ENCODE measurements around the gene CARNS1. TPM values are rescaled to one million over a fixed set of nuclear protein-coding genes. Genes with fewer than 3 reads are reported as not detected.

Gene CARNS1
- total RNA-seq, 1 donor from 2014 or later = 0.29 TPM

- peak overlapping the region; percentile 94 for H3K27ac Mint-ChIP-seq
- DNase-seq (ENCODE audit: low spot score, unreplicated experiment) = no peak
- H3K27me3 Mint-ChIP-seq = peaks cover 10% of the 10 kb centered on the region
- H3K36me3 Mint-ChIP-seq (ENCODE audit: insufficient read depth) = peaks cover 2% of the 10 kb centered on the region
- no peak for TF ChIP-seq CTCF (IDR thresholded peaks at IDR 0.05; ENCODE audit: unreplicated experiment)
- H3K9me3 Mint-ChIP-seq (ENCODE audit: low read depth) = no peaks in the 10 kb centered on the region
- H3K4me1 Mint-ChIP-seq (ENCODE audit: low read depth) = peaks cover 17% of the 10 kb centered on the region
- H3K4me3 Mint-ChIP-seq (ENCODE audit: low read depth) = peak overlapping the region; percentile 84
These were observed 24.6 kb upstream of the CARNS1 start for GRCh38 chr11:67390947-67391303.

DNA sequence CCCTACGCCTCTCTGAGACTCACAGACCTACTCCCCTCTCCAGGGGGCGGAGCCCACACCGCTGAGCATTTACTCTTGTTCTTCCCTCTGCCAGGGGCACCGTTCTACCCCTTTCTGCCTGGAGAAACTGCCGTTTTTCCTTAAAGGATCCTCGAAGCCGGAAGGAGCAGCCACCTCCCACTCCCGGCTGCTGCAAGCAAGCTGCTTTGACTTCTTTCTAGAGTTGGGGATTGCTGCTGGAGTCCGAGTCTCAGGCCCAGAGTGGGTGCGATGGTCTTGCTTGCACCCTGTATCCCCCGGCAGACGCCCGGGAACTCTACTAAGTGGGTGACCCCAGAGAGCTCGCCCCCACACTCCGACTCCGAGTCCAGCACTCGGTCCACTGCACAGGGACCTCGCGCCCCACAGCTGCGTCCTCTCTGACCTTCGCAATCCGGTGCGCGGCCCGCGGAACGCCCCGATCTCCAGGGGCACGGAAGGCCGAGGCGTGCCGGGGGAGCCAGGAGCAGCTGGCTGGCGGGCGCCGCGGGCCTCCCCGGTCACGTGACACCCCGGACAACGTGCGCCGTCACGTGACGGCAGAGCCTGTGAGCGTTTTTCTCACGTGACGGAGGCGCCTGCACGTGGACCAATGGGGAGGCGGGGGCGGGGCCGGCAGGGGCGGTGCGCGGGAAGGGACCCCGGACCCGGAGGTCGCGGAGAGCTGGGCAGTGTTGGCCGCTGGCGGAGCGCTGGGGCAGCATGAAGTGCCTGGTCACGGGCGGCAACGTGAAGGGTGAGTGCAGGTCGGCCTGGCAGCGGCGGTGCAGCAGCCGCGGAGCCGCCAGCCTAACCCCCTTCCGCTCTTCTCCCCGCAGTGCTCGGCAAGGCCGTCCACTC, 23.9 kb upstream of the CARNS1 start, which contains the start of gene RAD9A:
TSS of gene RAD9A (plus strand) at position 683 of the 879 bp plus-strand sequence. CDS start at position 742, 59 bp downstream.
- peak; percentile 5 for TF ChIP-seq CTCF (IDR thresholded peaks at IDR 0.05; ENCODE audit: unreplicated experiment)
- peaks cover 5% of the 10 kb centered on the region for H3K36me3 Mint-ChIP-seq (ENCODE audit: insufficient read depth)
- H3K27me3 Mint-ChIP-seq = peaks cover 9% of the 10 kb centered on the region
- H3K27ac Mint-ChIP-seq = peak within 1 kb of the TSS; percentile 94
- peak; percentile 90 for DNase-seq (ENCODE audit: low spot score, unreplicated experiment)
- H3K9me3 Mint-ChIP-seq (ENCODE audit: low read depth) = no peaks in the 10 kb centered on the region
- H3K4me3 Mint-ChIP-seq (ENCODE audit: low read depth) = peak within 1 kb of the TSS; percentile 84
- peaks cover 17% of the 10 kb centered on the region for H3K4me1 Mint-ChIP-seq (ENCODE audit: low read depth)

DNA sequence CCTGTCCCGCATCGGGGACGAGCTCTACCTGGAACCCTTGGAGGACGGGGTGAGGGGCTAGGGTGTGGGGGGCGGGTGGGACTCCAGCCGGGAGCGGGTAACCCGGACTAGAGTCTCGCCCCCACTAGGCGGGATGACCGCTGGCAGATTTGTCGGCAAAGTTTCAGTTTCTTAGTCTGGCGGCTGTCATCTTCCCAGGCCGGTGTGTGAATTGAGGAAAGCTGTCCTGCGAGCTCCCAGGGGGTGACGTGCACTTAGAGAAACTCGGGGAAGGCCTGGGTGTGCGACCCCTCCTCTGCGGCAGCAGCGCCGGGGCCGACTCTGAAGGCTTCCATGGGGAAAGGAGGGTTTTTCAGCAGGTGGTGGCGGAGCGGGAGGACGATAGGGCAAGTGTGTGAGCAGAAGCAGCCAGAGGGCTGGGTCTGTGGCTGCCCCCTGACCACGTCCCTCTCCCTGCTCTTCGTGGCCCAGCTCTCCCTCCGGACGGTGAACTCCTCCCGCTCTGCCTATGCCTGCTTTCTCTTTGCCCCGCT, 23.2 kb upstream of the CARNS1 start:
- peaks cover 17% of the 10 kb centered on the region for H3K4me1 Mint-ChIP-seq (ENCODE audit: low read depth)
- peaks cover 5% of the 10 kb centered on the region for H3K36me3 Mint-ChIP-seq (ENCODE audit: insufficient read depth)
- H3K27ac Mint-ChIP-seq = peak overlapping the region; percentile 94
- H3K9me3 Mint-ChIP-seq (ENCODE audit: low read depth) = no peaks in the 10 kb centered on the region
- H3K4me3 Mint-ChIP-seq (ENCODE audit: low read depth) = peak overlapping the region; percentile 84
- no peak for TF ChIP-seq CTCF (IDR thresholded peaks at IDR 0.05; ENCODE audit: unreplicated experiment)
- no peak for DNase-seq (ENCODE audit: low spot score, unreplicated experiment)
- H3K27me3 Mint-ChIP-seq = peaks cover 4% of the 10 kb centered on the region

- DNase-seq (ENCODE audit: low spot score, unreplicated experiment) = no peak
- no peak for TF ChIP-seq CTCF (IDR thresholded peaks at IDR 0.05; ENCODE audit: unreplicated experiment)
- H3K27ac Mint-ChIP-seq = no peak overlapping the region
- no peaks in the 10 kb centered on the region for H3K9me3 Mint-ChIP-seq (ENCODE audit: low read depth)
- no peaks in the 10 kb centered on the region for H3K27me3 Mint-ChIP-seq
- peaks cover 17% of the 10 kb centered on the region for H3K4me1 Mint-ChIP-seq (ENCODE audit: low read depth)
- H3K4me3 Mint-ChIP-seq (ENCODE audit: low read depth) = peak overlapping the region; percentile 84
- peaks cover 7% of the 10 kb centered on the region for H3K36me3 Mint-ChIP-seq (ENCODE audit: insufficient read depth)
These were observed 22.0 kb upstream of the CARNS1 start for GRCh38 chr11:67393437-67393836.

DNA sequence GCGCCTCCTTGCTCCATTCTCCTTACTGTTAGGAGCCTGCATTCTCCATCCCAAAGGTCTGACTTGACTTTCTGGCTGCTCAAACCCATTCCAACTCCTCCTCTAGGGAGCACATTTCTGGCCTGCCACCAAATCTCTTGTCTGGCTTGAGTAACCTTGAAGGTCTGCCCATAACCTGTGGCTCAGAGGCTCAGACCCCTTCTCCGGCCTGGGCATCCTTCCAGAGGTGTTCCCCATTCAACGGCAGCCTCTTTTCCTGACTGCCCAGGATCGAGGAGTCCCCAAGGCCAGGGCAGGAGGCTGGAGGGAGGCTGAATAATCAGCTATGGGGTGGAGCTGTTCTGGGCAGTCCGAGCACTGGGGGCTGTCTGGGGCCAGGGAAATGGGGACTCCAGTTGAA, 21.5 kb upstream of the CARNS1 start:
- Mint-ChIP-seq H3K27ac (no peak overlapping the region), H3K4me3 (ENCODE audit: low read depth) (peak overlapping the region; percentile 42), H3K27me3 (no peaks in the 10 kb centered on the region), H3K9me3 (ENCODE audit: low read depth) (no peaks in the 10 kb centered on the region), H3K4me1 (ENCODE audit: low read depth) (peaks cover 17% of the 10 kb centered on the region), H3K36me3 (ENCODE audit: insufficient read depth) (peaks cover 7% of the 10 kb centered on the region)
- DNase-seq (ENCODE audit: low spot score, unreplicated experiment) = no peak
- TF ChIP-seq CTCF (IDR thresholded peaks at IDR 0.05; ENCODE audit: unreplicated experiment) = no peak
